Calu3 (cell line): ENCODE measurements around the gene SSU72. TPM values are rescaled to one million over a fixed set of nuclear protein-coding genes. Genes with fewer than 3 reads are reported as not detected.

Source experiments
- BruUV-seq: library from RNA; stranded (reverse); fragments of 400-500 nt; replicated peaks from 2 replicates; lab custom pipeline; 2021; lab: Mats Ljungman, UMichigan
- CTCF ChIA-PET: fragments of 300-600 bp; sonication (Branson Sonifier 250); formaldehyde crosslinking; loops from one replicate; lab custom pipeline; 2022; ENCODE audit warnings: antibody characterized with exemption; lab: Charles Lee
- DNase-seq: peaks from one replicate; pipeline ENCODE4 v3.0.0; 2022
- H3K27ac Mint-ChIP-seq: one replicate; pipeline ENCODE4 v1.8.0; 2022; ENCODE audit warnings: mixed read lengths; ENCODE audit not compliant: unreplicated experiment
- H3K27me3 Mint-ChIP-seq: one replicate; pipeline ENCODE4 v1.8.0; 2022; ENCODE audit warnings: mixed read lengths; ENCODE audit not compliant: unreplicated experiment
- H3K36me3 Mint-ChIP-seq: one replicate; pipeline ENCODE4 v1.8.0; 2022; ENCODE audit warnings: mild to moderate bottlenecking, moderate library complexity, mixed read lengths; ENCODE audit not compliant: insufficient read depth, unreplicated experiment
- H3K4me1 Mint-ChIP-seq: one replicate; pipeline ENCODE4 v1.8.0; 2022; ENCODE audit warnings: mild to moderate bottlenecking, low read depth, mixed read lengths; ENCODE audit not compliant: unreplicated experiment
- H3K4me3 Mint-ChIP-seq: one replicate; pipeline ENCODE4 v1.8.0; 2022; ENCODE audit warnings: mild to moderate bottlenecking, low read depth, moderate library complexity, mixed read lengths; ENCODE audit not compliant: unreplicated experiment
- H3K9me3 Mint-ChIP-seq: one replicate; pipeline ENCODE4 v1.8.0; 2022; ENCODE audit warnings: low read depth, mixed read lengths; ENCODE audit not compliant: unreplicated experiment
- CTCF ChIP-seq: fragments of 200-600 bp; IDR thresholded peaks from one replicate; pipeline ENCODE4 v1.8.0; 2022; ENCODE audit warnings: antibody characterized with exemption; ENCODE audit not compliant: unreplicated experiment
- intact Hi-C: fragments of 100-400 bp; cut with micrococcal nuclease; formaldehyde crosslinking; loops from one replicate; pipeline ENCODE4 v1.10.0; 2022; ENCODE audit not compliant: unreplicated experiment
- total RNA-seq: library from RNA; stranded (reverse); gene quantifications from 2 replicates; pipeline ENCODE4 v1.2.3, GENCODE V29; 2022

The SSU72 gene
- total RNA-seq, 1 experiment from 2014 or later: 105 TPM

- no peaks in the 10 kb centered on the region for H3K4me1 Mint-ChIP-seq
- no peak for TF ChIP-seq CTCF
- peaks cover 42% of the 10 kb centered on the region for H3K36me3 Mint-ChIP-seq
- H3K27ac Mint-ChIP-seq: no peak overlapping the region
- intact Hi-C loops: no loop called here
- CTCF ChIA-PET: no interaction called here
- DNase-seq: no peak
- no peaks in the 10 kb centered on the region for H3K27me3 Mint-ChIP-seq
- BruUV-seq: no TSS peak
- H3K4me3 Mint-ChIP-seq: no peak overlapping the region
- H3K9me3 Mint-ChIP-seq: no peaks in the 10 kb centered on the region
Observed at GRCh38 chr1:1548591-1548990, 26.1 kb downstream of the SSU72 start.

GRCh38 chr1:1547476-1547875 is 27.2 kb downstream of the SSU72 start:
- Mint-ChIP-seq H3K36me3 (peaks cover 42% of the 10 kb centered on the region), H3K27me3 (no peaks in the 10 kb centered on the region), H3K4me3 (no peak overlapping the region), H3K27ac (no peak overlapping the region), H3K4me1 (no peaks in the 10 kb centered on the region), H3K9me3 (no peaks in the 10 kb centered on the region)
- intact Hi-C loops: no loop called here
- no TSS peak for BruUV-seq
- CTCF ChIA-PET: no interaction called here
- TF ChIP-seq CTCF: no peak
- no peak for DNase-seq

GRCh38 chr1:1547011-1547410 is 27.7 kb downstream of the SSU72 start:
- Mint-ChIP-seq H3K4me3 (no peak overlapping the region), H3K9me3 (no peaks in the 10 kb centered on the region), H3K36me3 (peaks cover 40% of the 10 kb centered on the region), H3K27me3 (no peaks in the 10 kb centered on the region), H3K4me1 (no peaks in the 10 kb centered on the region), H3K27ac (no peak overlapping the region)
- DNase-seq: no peak
- no TSS peak for BruUV-seq
- TF ChIP-seq CTCF: no peak
- CTCF ChIA-PET: no interaction called here
- intact Hi-C loops: no loop called here

- intact Hi-C loops: no loop called here
- Mint-ChIP-seq H3K27me3 (no peaks in the 10 kb centered on the region), H3K4me1 (no peaks in the 10 kb centered on the region), H3K36me3 (peaks cover 41% of the 10 kb centered on the region), H3K4me3 (no peak overlapping the region), H3K27ac (no peak overlapping the region), H3K9me3 (no peaks in the 10 kb centered on the region)
- no peak for DNase-seq
- no peak for TF ChIP-seq CTCF
- no TSS peak for BruUV-seq
- CTCF ChIA-PET: no interaction called here
Observed at GRCh38 chr1:1545946-1546737, 28.5 kb downstream of the SSU72 start.
